Measurements from ENCODE around the gene P4HA1.

P4HA1 gene

GRCh38 chr10:73093922-73094850 is 2.5 kb downstream of the P4HA1 start:
- H3K9ac ChIP-seq (ENCODE audit: low read length): peak overlapping the region; percentile 99
- peak; percentile 53 for DNase-seq (ENCODE audit: low read depth)
- peak overlapping the region; percentile 92 for H3K4me3 ChIP-seq (ENCODE audit: low read length)
- peaks cover 28% of the 10 kb centered on the region for H3K4me1 ChIP-seq (ENCODE audit: control insufficient read depth, insufficient read depth, low read length)
- peaks cover 8% of the 10 kb centered on the region for H3K36me3 ChIP-seq (ENCODE audit: control insufficient read depth, insufficient read depth, low read length, severe bottlenecking)
- no peaks in the 10 kb centered on the region for H3K27me3 ChIP-seq (replicated peaks; ENCODE audit: control insufficient read depth, insufficient read depth, low read length)
- H3K9me3 ChIP-seq (ENCODE audit: control insufficient read depth, low read length): no peaks in the 10 kb centered on the region

- no peak for DNase-seq (ENCODE audit: low read depth)
- Histone ChIP-seq H3K36me3 (ENCODE audit: control insufficient read depth, insufficient read depth, low read length, severe bottlenecking) (peaks cover 8% of the 10 kb centered on the region), H3K9me3 (ENCODE audit: control insufficient read depth, low read length) (no peaks in the 10 kb centered on the region), H3K4me3 (ENCODE audit: low read length) (no peak overlapping the region), H3K4me1 (ENCODE audit: control insufficient read depth, insufficient read depth, low read length) (peaks cover 26% of the 10 kb centered on the region), H3K27me3 (replicated peaks; ENCODE audit: control insufficient read depth, insufficient read depth, low read length) (no peaks in the 10 kb centered on the region), H3K9ac (ENCODE audit: low read length) (no peak overlapping the region)
Observed at GRCh38 chr10:73092830-73093229, 3.8 kb downstream of the P4HA1 start.

- peaks cover 20% of the 10 kb centered on the region for H3K4me1 ChIP-seq (ENCODE audit: control insufficient read depth, insufficient read depth, low read length)
- H3K9ac ChIP-seq (ENCODE audit: low read length): no peak overlapping the region
- H3K27me3 ChIP-seq (replicated peaks; ENCODE audit: control insufficient read depth, insufficient read depth, low read length): no peaks in the 10 kb centered on the region
Observed at GRCh38 chr10:73088304-73088703, 8.4 kb downstream of the P4HA1 start.

GRCh38 chr10:73086816-73087215 is 9.8 kb downstream of the P4HA1 start:
- Histone ChIP-seq H3K36me3 (ENCODE audit: control insufficient read depth, insufficient read depth, low read length, severe bottlenecking) (peaks cover 8% of the 10 kb centered on the region), H3K4me3 (ENCODE audit: low read length) (no peak overlapping the region), H3K4me1 (ENCODE audit: control insufficient read depth, insufficient read depth, low read length) (peaks cover 16% of the 10 kb centered on the region), H3K27me3 (replicated peaks; ENCODE audit: control insufficient read depth, insufficient read depth, low read length) (no peaks in the 10 kb centered on the region), H3K9ac (ENCODE audit: low read length) (no peak overlapping the region), H3K9me3 (ENCODE audit: control insufficient read depth, low read length) (no peaks in the 10 kb centered on the region)
- DNase-seq (ENCODE audit: low read depth): no peak

More at GRCh38 chr10:73088304-73088703, 8.4 kb downstream of the P4HA1 start:
- Histone ChIP-seq H3K4me3 (ENCODE audit: low read length) (no peak overlapping the region), H3K36me3 (ENCODE audit: control insufficient read depth, insufficient read depth, low read length, severe bottlenecking) (peaks cover 8% of the 10 kb centered on the region), H3K9me3 (ENCODE audit: control insufficient read depth, low read length) (no peaks in the 10 kb centered on the region)
- DNase-seq (ENCODE audit: low read depth): no peak

GRCh38 chr10:73084209-73084608 is 12.5 kb downstream of the P4HA1 start:
- H3K4me1 ChIP-seq (ENCODE audit: control insufficient read depth, insufficient read depth, low read length): peaks cover 16% of the 10 kb centered on the region
- H3K9me3 ChIP-seq (ENCODE audit: control insufficient read depth, low read length): no peaks in the 10 kb centered on the region
- no peak overlapping the region for H3K9ac ChIP-seq (ENCODE audit: low read length)
- no peaks in the 10 kb centered on the region for H3K27me3 ChIP-seq (replicated peaks; ENCODE audit: control insufficient read depth, insufficient read depth, low read length)
- DNase-seq (ENCODE audit: low read depth): no peak
- no peak overlapping the region for H3K4me3 ChIP-seq (ENCODE audit: low read length)
- no peaks in the 10 kb centered on the region for H3K36me3 ChIP-seq (ENCODE audit: control insufficient read depth, insufficient read depth, low read length, severe bottlenecking)

- Histone ChIP-seq H3K4me3 (ENCODE audit: low read length) (peak overlapping the region; percentile 48), H3K9ac (ENCODE audit: low read length) (no peak overlapping the region), H3K4me1 (ENCODE audit: control insufficient read depth, insufficient read depth, low read length) (peaks cover 16% of the 10 kb centered on the region), H3K27me3 (replicated peaks; ENCODE audit: control insufficient read depth, insufficient read depth, low read length) (no peaks in the 10 kb centered on the region), H3K9me3 (ENCODE audit: control insufficient read depth, low read length) (no peaks in the 10 kb centered on the region), H3K36me3 (ENCODE audit: control insufficient read depth, insufficient read depth, low read length, severe bottlenecking) (no peaks in the 10 kb centered on the region)
- DNase-seq (ENCODE audit: low read depth): peak; percentile 56
Observed at GRCh38 chr10:73083221-73083620, 13.4 kb downstream of the P4HA1 start.

GRCh38 chr10:73079779-73080541 is 16.7 kb downstream of the P4HA1 start:
- H3K27me3 ChIP-seq (replicated peaks; ENCODE audit: control insufficient read depth, insufficient read depth, low read length): no peaks in the 10 kb centered on the region
- peaks cover 24% of the 10 kb centered on the region for H3K4me1 ChIP-seq (ENCODE audit: control insufficient read depth, insufficient read depth, low read length)
- no peak overlapping the region for H3K9ac ChIP-seq (ENCODE audit: low read length)
- H3K36me3 ChIP-seq (ENCODE audit: control insufficient read depth, insufficient read depth, low read length, severe bottlenecking): no peaks in the 10 kb centered on the region
- no peaks in the 10 kb centered on the region for H3K9me3 ChIP-seq (ENCODE audit: control insufficient read depth, low read length)
- no peak overlapping the region for H3K4me3 ChIP-seq (ENCODE audit: low read length)
- DNase-seq (ENCODE audit: low read depth): no peak

GRCh38 chr10:73076360-73077183 is 20.1 kb downstream of the P4HA1 start:
- no peaks in the 10 kb centered on the region for H3K27me3 ChIP-seq (replicated peaks; ENCODE audit: control insufficient read depth, insufficient read depth, low read length)
- peak overlapping the region; percentile 43 for H3K9ac ChIP-seq (ENCODE audit: low read length)
- peak; percentile 74 for DNase-seq (ENCODE audit: low read depth)
- peaks cover 16% of the 10 kb centered on the region for H3K4me1 ChIP-seq (ENCODE audit: control insufficient read depth, insufficient read depth, low read length)
- no peaks in the 10 kb centered on the region for H3K9me3 ChIP-seq (ENCODE audit: control insufficient read depth, low read length)
- peaks cover 23% of the 10 kb centered on the region for H3K36me3 ChIP-seq (ENCODE audit: control insufficient read depth, insufficient read depth, low read length, severe bottlenecking)
- peak overlapping the region; percentile 69 for H3K4me3 ChIP-seq (ENCODE audit: low read length)

GRCh38 chr10:73075829-73076228 is 20.8 kb downstream of the P4HA1 start:
- H3K9me3 ChIP-seq (ENCODE audit: control insufficient read depth, low read length): no peaks in the 10 kb centered on the region
- no peak for DNase-seq (ENCODE audit: low read depth)
- peaks cover 30% of the 10 kb centered on the region for H3K36me3 ChIP-seq (ENCODE audit: control insufficient read depth, insufficient read depth, low read length, severe bottlenecking)
- H3K9ac ChIP-seq (ENCODE audit: low read length): no peak overlapping the region
- H3K4me1 ChIP-seq (ENCODE audit: control insufficient read depth, insufficient read depth, low read length): peaks cover 16% of the 10 kb centered on the region
- no peak overlapping the region for H3K4me3 ChIP-seq (ENCODE audit: low read length)
- no peaks in the 10 kb centered on the region for H3K27me3 ChIP-seq (replicated peaks; ENCODE audit: control insufficient read depth, insufficient read depth, low read length)

- Histone ChIP-seq H3K4me3 (ENCODE audit: low read length) (no peak overlapping the region), H3K36me3 (ENCODE audit: control insufficient read depth, insufficient read depth, low read length, severe bottlenecking) (peaks cover 44% of the 10 kb centered on the region), H3K9ac (ENCODE audit: low read length) (no peak overlapping the region), H3K4me1 (ENCODE audit: control insufficient read depth, insufficient read depth, low read length) (peaks cover 16% of the 10 kb centered on the region), H3K9me3 (ENCODE audit: control insufficient read depth, low read length) (no peaks in the 10 kb centered on the region), H3K27me3 (replicated peaks; ENCODE audit: control insufficient read depth, insufficient read depth, low read length) (no peaks in the 10 kb centered on the region)
- DNase-seq (ENCODE audit: low read depth): no peak
Observed at GRCh38 chr10:73073627-73074026, 23.0 kb downstream of the P4HA1 start.

- Histone ChIP-seq H3K4me3 (ENCODE audit: low read length) (no peak overlapping the region), H3K27me3 (replicated peaks; ENCODE audit: control insufficient read depth, insufficient read depth, low read length) (no peaks in the 10 kb centered on the region), H3K4me1 (ENCODE audit: control insufficient read depth, insufficient read depth, low read length) (no peaks in the 10 kb centered on the region), H3K9ac (ENCODE audit: low read length) (no peak overlapping the region), H3K9me3 (ENCODE audit: control insufficient read depth, low read length) (no peaks in the 10 kb centered on the region), H3K36me3 (ENCODE audit: control insufficient read depth, insufficient read depth, low read length, severe bottlenecking) (peaks cover 58% of the 10 kb centered on the region)
- DNase-seq (ENCODE audit: low read depth): peak; percentile 34
Observed at GRCh38 chr10:73065441-73065840, 31.2 kb downstream of the P4HA1 start.

Measured in adipocyte (in vitro differentiated cells).